GM23338 (cell line): Measurements from ENCODE around the gene SBF1. TPM values are rescaled to one million over a fixed set of nuclear protein-coding genes. Genes with fewer than 3 reads are reported as not detected.

ENCODE experiments used
- ATAC-seq: fragments of 200-7000 bp; cut with Tn5 transposase; 3 replicates; pipeline ENCODE4 v1.9.1; 2020
- DNase-seq: peaks from one replicate; pipeline ENCODE4 v3.0.0-alpha.2; 2015; ENCODE audit warnings: low spot score
- H2AFZ ChIP-seq: fragments of 200-600 bp; sonication (generic); 2 replicates; pipeline ENCODE4 v1.8.0; 2016; ENCODE audit warnings: antibody characterized with exemption, mild to moderate bottlenecking, moderate library complexity
- H3F3A ChIP-seq: fragments of 200-600 bp; sonication (generic); replicated peaks from 2 replicates; pipeline ENCODE4 v1.8.0; 2017; ENCODE audit warnings: antibody characterized with exemption, mixed run types, low read depth
- H3K27ac ChIP-seq: fragments of 200-600 bp; sonication (generic); 2 replicates; pipeline ENCODE4 v1.6.1; 2016; ENCODE audit warnings: low read depth
- H3K27me3 ChIP-seq: fragments of 200-600 bp; sonication (generic); 2 replicates; pipeline ENCODE4 v1.8.0; 2016; ENCODE audit warnings: mild to moderate bottlenecking, mixed run types, moderate library complexity; ENCODE audit not compliant: insufficient read depth
- H3K36me3 ChIP-seq: fragments of 200-600 bp; sonication (generic); 2 replicates; pipeline ENCODE4 v1.8.0; 2016; ENCODE audit warnings: mild to moderate bottlenecking; ENCODE audit not compliant: insufficient read depth
- H3K4me1 ChIP-seq: fragments of 200-600 bp; sonication (generic); 2 replicates; pipeline ENCODE4 v1.8.0; 2016; ENCODE audit warnings: mild to moderate bottlenecking, moderate library complexity; ENCODE audit not compliant: insufficient read depth
- H3K4me2 ChIP-seq: fragments of 200-600 bp; sonication (generic); 2 replicates; pipeline ENCODE4 v1.7.1; 2017; ENCODE audit warnings: mixed run types
- H3K4me3 ChIP-seq: fragments of 200-600 bp; sonication (generic); 2 replicates; pipeline ENCODE4 v1.6.1; 2016; ENCODE audit warnings: mixed run types
- H3K79me2 ChIP-seq: fragments of 200-600 bp; sonication (generic); replicated peaks from 2 replicates; pipeline ENCODE4 v1.8.0; 2017; ENCODE audit warnings: mild to moderate bottlenecking; ENCODE audit not compliant: insufficient read depth
- H3K9me2 ChIP-seq: fragments of 200-600 bp; sonication (generic); 2 replicates; pipeline ENCODE4 v1.8.0; 2017; ENCODE audit not compliant: insufficient read depth
- H4K20me1 ChIP-seq: fragments of 200-600 bp; sonication (generic); replicated peaks from 2 replicates; pipeline ENCODE4 v1.8.0; 2017; ENCODE audit warnings: mild to moderate bottlenecking; ENCODE audit not compliant: insufficient read depth
- H3K27ac Mint-ChIP-seq: 2 replicates; pipeline ENCODE4 v1.8.0; 2020; ENCODE audit warnings: inconsistent platforms, mild to moderate bottlenecking, moderate library complexity, mixed read lengths
- H3K27me3 Mint-ChIP-seq: 3 replicates; pipeline ENCODE4 v1.8.0; 2022; ENCODE audit warnings: low read depth, mild to moderate bottlenecking, moderate library complexity, mixed read lengths, inconsistent platforms; ENCODE audit not compliant: insufficient read depth, poor library complexity
- H3K36me3 Mint-ChIP-seq: 3 replicates; pipeline ENCODE4 v1.8.0; 2021; ENCODE audit warnings: low read depth, mild to moderate bottlenecking, inconsistent platforms, moderate library complexity, mixed read lengths
- H3K4me1 Mint-ChIP-seq: 3 replicates; pipeline ENCODE4 v1.8.0; 2020; ENCODE audit warnings: mild to moderate bottlenecking, inconsistent platforms, mixed read lengths
- H3K4me3 Mint-ChIP-seq: 3 replicates; pipeline ENCODE4 v1.8.0; 2021; ENCODE audit warnings: moderate library complexity, mild to moderate bottlenecking, inconsistent platforms, mixed read lengths
- H3K9me3 Mint-ChIP-seq: 3 replicates; pipeline ENCODE4 v1.8.0; 2020; ENCODE audit warnings: moderate library complexity, mild to moderate bottlenecking, inconsistent platforms, mixed read lengths
- CREB1 ChIP-seq: fragments of 250-450 bp; sonication (Bioruptor Pico); IDR thresholded peaks from 2 replicates; pipeline ENCODE4 v1.5.0; 2020; ENCODE audit warnings: low read depth, mild to moderate bottlenecking, moderate library complexity
- EZH2 ChIP-seq: fragments of 200-600 bp; sonication (generic); IDR thresholded peaks from one replicate; pipeline ENCODE4 v1.8.0; 2017; ENCODE audit warnings: antibody characterized with exemption, mild to moderate bottlenecking, low read depth; ENCODE audit not compliant: unreplicated experiment
- EZH2phosphoT487 ChIP-seq: fragments of 200-600 bp; sonication (generic); IDR thresholded peaks from one replicate; pipeline ENCODE4 v1.8.1; 2018; ENCODE audit warnings: antibody characterized with exemption; ENCODE audit not compliant: unreplicated experiment
- JUNB ChIP-seq: IDR thresholded peaks from one replicate; pipeline ENCODE4 v1.6.1; 2016; ENCODE audit warnings: antibody characterized with exemption; ENCODE audit not compliant: unreplicated experiment
- NANOG ChIP-seq: IDR thresholded peaks from 2 replicates; pipeline ENCODE4 v1.6.1; 2016; ENCODE audit warnings: antibody characterized with exemption, borderline replicate concordance
- POLR2AphosphoS5 ChIP-seq: IDR thresholded peaks from 2 replicates; pipeline ENCODE4 v1.6.1; 2016; ENCODE audit warnings: antibody characterized with exemption, low read depth
- REST ChIP-seq: IDR thresholded peaks from one replicate; pipeline ENCODE4 v1.6.1; 2018; ENCODE audit warnings: antibody characterized with exemption; ENCODE audit not compliant: unreplicated experiment
- STAT1 ChIP-seq: IDR thresholded peaks from one replicate; pipeline ENCODE4 v1.6.1; 2016; ENCODE audit warnings: antibody characterized with exemption; ENCODE audit not compliant: unreplicated experiment
- ZNF114 ChIP-seq: fragments of 250-450 bp; sonication (Bioruptor Pico); IDR thresholded peaks from 2 replicates; pipeline ENCODE4 v1.5.0; 2020; ENCODE audit warnings: mild to moderate bottlenecking, moderate library complexity
- ZNF331 ChIP-seq: fragments of 250-450 bp; sonication (Bioruptor Pico); IDR thresholded peaks from 2 replicates; pipeline ENCODE4 v1.5.0; 2020; ENCODE audit warnings: low read depth, mild to moderate bottlenecking, moderate library complexity
- ZNF462 ChIP-seq: fragments of 250-450 bp; sonication (Bioruptor Pico); IDR thresholded peaks from 2 replicates; pipeline ENCODE4 v1.5.0; 2020; ENCODE audit warnings: mild to moderate bottlenecking, moderate library complexity
- polyA plus RNA-seq: library from polyadenylated mRNA; unstranded; fragments of >200 nt; fragmentation: Nextera tagmentation; extraction: Ambion mirVana; gene quantifications from 2 replicates; pipeline ENCODE4 v1.2.1, GENCODE V29; 2016
- total RNA-seq: library from RNA; depleted of rRNA; stranded (reverse); fragments of >200 nt; shearing (Covaris generic); gene quantifications from 2 replicates; pipeline ENCODE4 v1.2.3, GENCODE V29; 2014
- TF ChIP-seq, protein P1 (sequence below), 2 experiments: fragments of 200-600 bp in 1 of 2; sonication (generic) in 1 of 2; conservative IDR thresholded peaks; 2 replicates each; pipeline versions ENCODE4 v1.5.1 to v1.6.1; 2016 to 2017; ENCODE audit warnings: antibody characterized with exemption in 2 of 2, low read depth in 2 of 2, mild to moderate bottlenecking in 2 of 2, moderate library complexity in 1 of 2
- TF ChIP-seq, protein P2 (sequence below): IDR thresholded peaks from 2 replicates; pipeline ENCODE4 v1.6.1; 2016; ENCODE audit warnings: antibody characterized with exemption

The SBF1 gene
- total and polyA plus RNA-seq, 2 experiments from 2014 or later, result 26.5 to 85.4 TPM

- Mint-ChIP-seq H3K9me3 (0 out of 3 replicates have a peak, but pooled peaks cover 2% of the 10 kb centered on the region), H3K4me3 (no peak overlapping the region), H3K27ac (no peak overlapping the region), H3K36me3 (peaks cover 64% of the 10 kb centered on the region), H3K27me3 (no peaks in the 10 kb centered on the region), H3K4me1 (no peaks in the 10 kb centered on the region)
- Histone ChIP-seq H3K27ac (no peak overlapping the region), H3K9me2 (no peaks in the 10 kb centered on the region), H2AFZ (no peak overlapping the region), H3K79me2 (0 out of 2 replicates have a peak, but pooled peaks cover 4% of the 10 kb centered on the region), H3K4me2 (no peak overlapping the region), H3K4me1 (no peaks in the 10 kb centered on the region), H4K20me1 (peaks cover 6% of the 10 kb centered on the region), H3K36me3 (peaks cover 9% of the 10 kb centered on the region), H3F3A (no peaks in the 10 kb centered on the region), H3K27me3 (no peaks in the 10 kb centered on the region), H3K4me3 (no peak overlapping the region)
- ATAC-seq (no peak), DNase-seq (no peak)
- no peak for TF ChIP-seq STAT1
- no peak for TF ChIP-seq ZNF331 (CRISPR knock-in tag)
- no peak for TF ChIP-seq EZH2phosphoT487
- TF ChIP-seq POLR2AphosphoS5, result no peak
- no peak for TF ChIP-seq REST
- TF ChIP-seq, protein P1, sequence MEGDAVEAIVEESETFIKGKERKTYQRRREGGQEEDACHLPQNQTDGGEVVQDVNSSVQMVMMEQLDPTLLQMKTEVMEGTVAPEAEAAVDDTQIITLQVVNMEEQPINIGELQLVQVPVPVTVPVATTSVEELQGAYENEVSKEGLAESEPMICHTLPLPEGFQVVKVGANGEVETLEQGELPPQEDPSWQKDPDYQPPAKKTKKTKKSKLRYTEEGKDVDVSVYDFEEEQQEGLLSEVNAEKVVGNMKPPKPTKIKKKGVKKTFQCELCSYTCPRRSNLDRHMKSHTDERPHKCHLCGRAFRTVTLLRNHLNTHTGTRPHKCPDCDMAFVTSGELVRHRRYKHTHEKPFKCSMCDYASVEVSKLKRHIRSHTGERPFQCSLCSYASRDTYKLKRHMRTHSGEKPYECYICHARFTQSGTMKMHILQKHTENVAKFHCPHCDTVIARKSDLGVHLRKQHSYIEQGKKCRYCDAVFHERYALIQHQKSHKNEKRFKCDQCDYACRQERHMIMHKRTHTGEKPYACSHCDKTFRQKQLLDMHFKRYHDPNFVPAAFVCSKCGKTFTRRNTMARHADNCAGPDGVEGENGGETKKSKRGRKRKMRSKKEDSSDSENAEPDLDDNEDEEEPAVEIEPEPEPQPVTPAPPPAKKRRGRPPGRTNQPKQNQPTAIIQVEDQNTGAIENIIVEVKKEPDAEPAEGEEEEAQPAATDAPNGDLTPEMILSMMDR (conservative IDR thresholded peaks at IDR 0.05; ENCODE audit: low read depth in 2 of 2), result no peak
- TF ChIP-seq, protein P2, sequence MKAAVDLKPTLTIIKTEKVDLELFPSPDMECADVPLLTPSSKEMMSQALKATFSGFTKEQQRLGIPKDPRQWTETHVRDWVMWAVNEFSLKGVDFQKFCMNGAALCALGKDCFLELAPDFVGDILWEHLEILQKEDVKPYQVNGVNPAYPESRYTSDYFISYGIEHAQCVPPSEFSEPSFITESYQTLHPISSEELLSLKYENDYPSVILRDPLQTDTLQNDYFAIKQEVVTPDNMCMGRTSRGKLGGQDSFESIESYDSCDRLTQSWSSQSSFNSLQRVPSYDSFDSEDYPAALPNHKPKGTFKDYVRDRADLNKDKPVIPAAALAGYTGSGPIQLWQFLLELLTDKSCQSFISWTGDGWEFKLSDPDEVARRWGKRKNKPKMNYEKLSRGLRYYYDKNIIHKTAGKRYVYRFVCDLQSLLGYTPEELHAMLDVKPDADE, result no peak
- TF ChIP-seq ZNF462 (CRISPR knock-in tag), result no peak
- no peak for TF ChIP-seq NANOG
- no peak for TF ChIP-seq ZNF114
- TF ChIP-seq CREB1 (CRISPR knock-in tag), result no peak
- no peak for TF ChIP-seq EZH2
- TF ChIP-seq JUNB, result no peak
Measured at GRCh38 chr22:50423956-50424355, 50.9 kb downstream of the SBF1 start.
